ENCODE data around the gene RNF43. TPM values are rescaled to one million over a fixed set of nuclear protein-coding genes. Genes with fewer than 3 reads are reported as not detected.

Gene RNF43
- total and polyA plus RNA-seq, 2 of the 13 experiments (the other 11 are each of a cell fraction or from before 2014, with no cell fraction given): 31.0 to 53.4 TPM

GRCh38 chr17:58390884-58391283 lies 26.4 kb downstream of the RNF43 start (continued):
- TF ChIP-seq ZNF18 (CRISPR knock-in tag; IDR thresholded peaks at IDR 0.05; ENCODE audit: insufficient replicate concordance): peak; percentile 17
- no peak for TF ChIP-seq ZNF629 (CRISPR knock-in tag; conservative IDR thresholded peaks at IDR 0.05)
- TF ChIP-seq IRF2 (CRISPR knock-in tag; IDR thresholded peaks at IDR 0.05): no peak
- TF ChIP-seq HHEX (CRISPR knock-in tag; IDR thresholded peaks at IDR 0.05): no peak
- no peak for TF ChIP-seq NFAT5 (CRISPR knock-in tag; IDR thresholded peaks at IDR 0.05)
- peak; percentile 70 for TF ChIP-seq RBFOX2 (IDR thresholded peaks at IDR 0.05; ENCODE audit: low read depth, low read length)
- peak; percentile 87; the same call in 1 of the 2 replicates for TF ChIP-seq ZC3H4 (CRISPR knock-in tag; IDR thresholded peaks at IDR 0.05; ENCODE audit: borderline replicate concordance)
- TF ChIP-seq MXI1 (IDR thresholded peaks at IDR 0.05; ENCODE audit: borderline replicate concordance, low read depth, low read length): no peak
- no peak for TF ChIP-seq ZFP62 (CRISPR knock-in tag; IDR thresholded peaks at IDR 0.05)
- no peak for TF ChIP-seq CTCF (CRISPR knock-in tag; IDR thresholded peaks at IDR 0.05)
- no peak for TF ChIP-seq ZNF776 (CRISPR knock-in tag; IDR thresholded peaks at IDR 0.05)
- no peak for TF ChIP-seq STAT6 (CRISPR knock-in tag; IDR thresholded peaks at IDR 0.05; ENCODE audit: borderline replicate concordance)
- no peak for TF ChIP-seq MLLT10 (CRISPR knock-in tag; IDR thresholded peaks at IDR 0.05)
- 0 out of 2 replicates have a peak, but pooled peaks have one; percentile 32 for TF ChIP-seq BATF2 (CRISPR knock-in tag; IDR thresholded peaks at IDR 0.05)
- no peak for TF ChIP-seq HDAC2 (CRISPR knock-in tag; IDR thresholded peaks at IDR 0.05)
- no peak for TF ChIP-seq SMC3 (IDR thresholded peaks at IDR 0.05; ENCODE audit: low read length)
- no peak for TF ChIP-seq ZBTB21 (CRISPR knock-in tag; IDR thresholded peaks at IDR 0.05)
- no peak for TF ChIP-seq ZNF24 (IDR thresholded peaks at IDR 0.05)
- TF ChIP-seq NFATC3 (CRISPR knock-in tag; IDR thresholded peaks at IDR 0.05): no peak
